GM04503 (cell line): ENCODE results near the gene NEXMIF.
"Not testable (repeated sequence)": the region's sequence is repeated elsewhere in the genome, so short reads cannot be mapped to it uniquely, and the experiment has no call there.

Source experiments
- DNase-seq: peaks from one replicate; pipeline ENCODE4 v3.0.0-alpha.2; 2012; ENCODE audit warnings: low read depth

Gene NEXMIF

DNA sequence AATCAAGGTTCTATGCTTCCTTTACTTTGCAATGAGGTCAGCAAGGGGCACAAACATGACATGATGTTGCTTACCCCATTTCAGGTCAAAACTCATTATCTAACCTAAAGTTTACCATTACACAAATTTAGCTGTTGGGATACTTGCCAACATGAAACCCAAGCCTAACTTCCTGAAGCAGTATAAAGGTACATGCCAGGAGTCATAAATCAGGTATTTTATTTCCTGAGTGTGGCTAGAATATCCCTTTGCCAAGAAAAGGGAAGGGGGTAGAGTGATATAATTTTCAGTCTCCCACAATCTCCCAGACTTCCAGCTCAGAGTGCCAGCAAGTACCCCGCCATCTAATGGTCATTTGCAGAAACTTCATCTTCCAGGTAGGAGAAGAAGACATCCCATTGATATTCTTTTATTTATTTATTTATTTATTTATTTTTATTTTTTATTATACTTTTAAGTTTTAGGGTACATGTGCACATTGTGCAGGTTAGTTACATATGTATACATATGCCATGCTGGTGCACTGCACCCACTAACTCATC, 136.6 kb downstream of the NEXMIF start:
- no peak for DNase-seq

DNA sequence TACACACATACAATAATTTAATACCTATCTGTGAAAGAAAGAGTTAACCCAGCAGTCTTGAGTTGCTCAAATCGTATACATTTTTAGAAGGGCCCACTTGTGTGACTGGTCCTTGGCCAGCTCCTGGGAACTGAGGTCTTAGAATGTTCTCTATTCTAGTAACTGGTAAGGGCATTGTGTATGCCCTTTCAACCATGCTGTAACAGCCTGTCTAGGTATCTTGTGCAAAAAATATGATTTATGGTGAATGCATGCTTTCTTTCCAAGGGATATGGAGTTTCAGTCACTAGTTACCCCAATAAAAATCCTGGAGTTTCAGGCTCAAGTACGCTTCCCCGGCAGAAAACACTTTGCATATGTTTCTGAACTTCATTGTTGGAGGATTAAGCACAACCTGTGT, 140.6 kb downstream of the NEXMIF start:
- DNase-seq = no peak

DNA sequence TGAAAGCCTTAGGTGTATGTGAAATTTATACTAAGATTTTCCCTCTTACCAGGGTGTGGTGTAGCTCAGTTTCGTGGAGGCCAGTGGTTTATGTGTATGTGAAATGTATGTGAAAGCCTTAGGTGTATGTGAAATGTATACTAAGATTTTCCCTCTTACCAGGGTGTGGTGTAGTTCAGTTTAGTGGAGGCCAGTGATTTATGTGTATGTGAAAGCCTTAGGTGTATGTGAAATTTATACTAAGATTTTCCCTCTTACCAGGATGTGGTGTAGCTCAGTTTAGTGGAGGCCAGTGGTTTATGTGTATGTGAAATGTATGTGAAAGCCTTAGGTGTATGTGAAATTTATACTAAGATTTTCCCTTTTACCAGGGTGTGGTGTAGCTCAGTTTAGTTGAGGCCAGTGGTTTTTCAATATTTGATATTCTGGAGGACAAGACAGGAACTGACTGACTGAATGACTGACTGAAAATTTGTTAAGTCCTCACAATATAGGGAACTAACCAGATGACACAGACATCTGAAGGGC, 143.7 kb downstream of the NEXMIF start:
- DNase-seq = no peak

DNA sequence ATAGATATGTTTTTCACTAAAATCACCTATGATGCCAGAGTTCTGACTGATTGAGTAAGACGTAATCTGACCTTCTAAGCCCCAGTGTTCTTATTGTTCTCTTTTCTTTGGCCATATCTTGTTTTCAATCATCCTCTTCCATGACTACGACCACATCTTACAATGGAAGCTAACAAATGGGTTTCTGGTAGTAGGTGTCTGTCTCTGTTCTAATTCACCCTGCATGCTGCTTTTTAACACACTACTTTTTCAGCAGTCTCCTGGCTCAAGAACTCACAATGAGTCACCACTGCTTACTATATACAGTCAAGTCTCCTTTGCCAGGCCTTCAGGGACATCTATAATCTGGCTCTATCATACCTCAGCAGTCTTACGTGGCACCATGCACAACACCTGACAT, 146.1 kb downstream of the NEXMIF start:
- DNase-seq = no peak

DNA sequence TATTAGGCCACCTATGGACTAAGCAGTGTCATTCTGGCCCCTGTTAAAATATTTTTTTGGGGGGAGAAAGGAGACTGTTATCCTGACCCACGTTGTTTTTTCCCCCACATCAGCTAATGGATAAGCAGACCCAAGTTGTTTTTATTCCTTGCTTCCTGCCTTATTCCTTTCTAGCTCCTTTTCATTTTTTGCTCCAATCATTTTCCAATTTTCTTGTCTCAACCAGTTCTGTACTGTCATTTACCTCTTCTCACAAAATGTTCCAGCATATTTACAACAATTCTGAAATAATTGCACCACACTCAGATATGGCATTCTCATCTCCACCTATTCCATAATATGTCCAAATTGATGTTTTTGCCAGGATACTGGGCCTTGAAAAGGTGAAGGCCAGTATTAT, 150.3 kb downstream of the NEXMIF start:
- DNase-seq = no peak

- DNase-seq = no peak
Measured at GRCh38 chrX:74736450-74736849, 188.8 kb downstream of the NEXMIF start.

GRCh38 chrX:74705269-74705668, 220.0 kb downstream of the NEXMIF start:
- DNase-seq = no peak

GRCh38 chrX:74701343-74701742, 223.9 kb downstream of the NEXMIF start:
- not testable (repeated sequence) for DNase-seq

DNA sequence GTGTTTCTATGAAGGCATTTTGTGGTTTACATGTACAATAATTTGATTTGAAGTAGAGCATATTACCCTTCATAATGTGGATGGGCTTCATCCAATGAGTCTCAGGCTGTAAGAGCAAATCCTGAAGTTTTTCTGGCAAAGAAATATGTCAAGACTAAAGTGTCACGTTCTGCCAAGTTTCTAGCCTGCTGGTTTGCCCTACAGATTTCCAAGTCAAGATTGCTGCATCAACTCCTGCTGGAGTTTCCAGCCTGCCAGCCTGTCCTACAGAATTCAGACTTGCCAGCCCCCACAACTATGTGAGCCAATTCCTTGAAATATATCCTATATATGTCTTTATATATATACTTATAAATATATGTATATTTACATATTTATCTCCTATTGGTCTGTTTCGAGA, 240.8 kb downstream of the NEXMIF start:
- no peak for DNase-seq
